Camera-type eye (tissue), 1 donor: Measurements from ENCODE around the gene VRK2. TPM values are rescaled to one million over a fixed set of nuclear protein-coding genes. Genes with fewer than 3 reads are reported as not detected.

Source experiments
- total RNA-seq: library from RNA; depleted of rRNA; stranded (reverse); fragments of >200 nt; gene quantifications from one replicate; pipeline ENCODE4 v1.2.3, GENCODE V29; 2014

The VRK2 gene
- total RNA-seq = 12.1 TPM

DNA sequence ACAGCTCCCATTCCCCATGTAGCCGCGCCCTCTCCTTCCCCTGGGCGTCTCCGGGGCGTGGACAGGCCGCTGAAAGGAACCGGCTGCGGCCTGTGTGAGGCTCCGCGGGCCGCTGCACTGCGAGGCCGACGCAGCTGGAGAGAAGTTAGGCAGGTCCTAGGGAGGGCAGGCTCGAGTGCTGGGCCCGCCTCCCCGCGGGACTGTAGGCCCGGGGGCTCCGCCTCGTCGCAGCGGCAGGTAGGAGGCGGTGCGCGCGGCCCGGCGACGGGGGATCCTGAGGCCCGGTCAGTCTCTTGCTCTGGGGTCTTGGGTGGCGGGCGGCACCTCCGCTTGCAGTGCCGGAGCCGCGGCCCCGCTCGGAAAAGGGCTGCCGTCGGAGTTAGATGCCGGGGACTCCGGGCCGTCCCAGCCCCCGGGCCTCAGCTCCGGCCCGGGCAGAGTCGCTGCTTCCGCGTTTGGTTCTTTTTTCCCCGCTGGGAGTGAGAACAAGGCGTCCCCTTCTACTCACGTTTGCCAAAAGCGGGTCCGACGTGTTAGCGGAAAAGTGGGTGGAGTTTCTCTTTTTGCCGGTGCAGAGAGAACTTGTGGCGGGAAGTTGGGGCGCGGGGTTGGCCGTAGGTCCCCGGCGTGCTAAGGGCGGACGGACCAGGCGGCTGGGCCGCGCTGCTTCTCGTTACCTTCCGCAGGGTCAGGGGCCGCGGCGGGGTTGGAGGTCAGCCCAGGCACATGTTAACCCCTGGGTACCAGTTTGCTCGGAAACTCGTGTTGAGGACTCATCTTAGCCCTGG is at the start of gene VRK2:
Gene VRK2 (plus strand): TSS at position 222 of the 788 bp plus-strand sequence. CDS start 2,026 bp downstream, outside the sequence.

Other genes starting within 250 kb of the VRK2 start
- gene FANCL, start 194.5 kb downstream of the VRK2 start, total RNA-seq = 75.8 TPM